Common myeloid progenitor, CD34-positive (primary cell): Measurements from ENCODE around the gene PKD2.

ENCODE experiments used
- CTCF ChIA-PET: fragments of 350-600 bp; sonication (Branson Sonifier 250); formaldehyde crosslinking; loops from one replicate; lab custom pipeline; 2021; ENCODE audit warnings: antibody characterized with exemption; lab: Charles Lee
- POLR2A ChIA-PET: fragments of 350-600 bp; sonication (Branson Sonifier 250); formaldehyde crosslinking; loops from one replicate; lab custom pipeline; 2021; ENCODE audit warnings: antibody characterized with exemption; lab: Charles Lee
- DNase-seq, 3 donors: peaks; one replicate each; pipeline versions ENCODE4 v3.0.0 to v3.0.0-alpha.2; 2013
- H3K27ac ChIP-seq, 2 experiments: 1 replicate in 1 of 2; 2 replicates in 1 of 2; pipeline ENCODE4 v1.7.0; 2013; ENCODE audit warnings: inconsistent platforms in 2 of 2, low read length in 2 of 2, mild to moderate bottlenecking in 2 of 2, low read depth in 1 of 2, moderate library complexity in 1 of 2; ENCODE audit not compliant: severe bottlenecking in 2 of 2, insufficient read depth in 1 of 2, poor library complexity in 1 of 2
- H3K27me3 ChIP-seq, 5 experiments: replicated peaks in 2 of 5; 1 replicate in 3 of 5; 2 replicates in 2 of 5; pipeline versions ENCODE4 v1.6.1 to v1.7.0; 2013; ENCODE audit warnings: low read length in 4 of 5, mild to moderate bottlenecking in 2 of 5, moderate library complexity in 2 of 5, inconsistent platforms in 1 of 5; ENCODE audit not compliant: insufficient read depth in 5 of 5, control insufficient read depth in 4 of 5
- H3K36me3 ChIP-seq, 4 experiments: 1 replicate in 2 of 4; 2 replicates in 2 of 4; pipeline versions ENCODE4 v1.6.1 to v1.7.0; 2013; ENCODE audit warnings: low read length in 3 of 4, control low read depth in 1 of 4, mild to moderate bottlenecking in 1 of 4; ENCODE audit not compliant: control insufficient read depth in 4 of 4, insufficient read depth in 4 of 4
- H3K4me1 ChIP-seq, 4 experiments: 1 replicate in 3 of 4; 2 replicates in 1 of 4; pipeline versions ENCODE4 v1.6.1 to v1.7.1; 2013; ENCODE audit warnings: low read length in 3 of 4, mild to moderate bottlenecking in 3 of 4, control low read depth in 1 of 4, inconsistent platforms in 1 of 4, moderate library complexity in 1 of 4; ENCODE audit not compliant: control insufficient read depth in 4 of 4, insufficient read depth in 4 of 4; ENCODE audit errors: control extremely low read depth in 1 of 4
- H3K4me3 ChIP-seq, 7 experiments: 1 replicate in 4 of 7; 2 replicates in 3 of 7; pipeline versions ENCODE4 v1.5.1 to v1.7.0; 2013; ENCODE audit warnings: mild to moderate bottlenecking in 7 of 7, low read length in 6 of 7, moderate library complexity in 6 of 7, inconsistent platforms in 2 of 7, low read depth in 2 of 7, control low read depth in 1 of 7; ENCODE audit not compliant: insufficient read depth in 4 of 7, control insufficient read depth in 1 of 7; ENCODE audit errors: extremely low read depth in 1 of 7
- H3K9me3 ChIP-seq, 5 experiments: 1 replicate in 4 of 5; 2 replicates in 1 of 5; pipeline versions ENCODE4 v1.6.1 to v1.7.1; 2013; ENCODE audit warnings: low read length in 4 of 5, mild to moderate bottlenecking in 2 of 5, inconsistent platforms in 1 of 5, low read depth in 1 of 5, moderate library complexity in 1 of 5; ENCODE audit not compliant: control insufficient read depth in 4 of 5, insufficient read depth in 2 of 5; ENCODE audit errors: control extremely low read depth in 1 of 5
- WGBS: methylation state at CpG from one replicate; pipeline ENCODE4 v1.1.5; 2013; ENCODE audit not compliant: insufficient coverage; 5-methylcytosine and 5-hydroxymethylcytosine counted together

PKD2 gene

DNA sequence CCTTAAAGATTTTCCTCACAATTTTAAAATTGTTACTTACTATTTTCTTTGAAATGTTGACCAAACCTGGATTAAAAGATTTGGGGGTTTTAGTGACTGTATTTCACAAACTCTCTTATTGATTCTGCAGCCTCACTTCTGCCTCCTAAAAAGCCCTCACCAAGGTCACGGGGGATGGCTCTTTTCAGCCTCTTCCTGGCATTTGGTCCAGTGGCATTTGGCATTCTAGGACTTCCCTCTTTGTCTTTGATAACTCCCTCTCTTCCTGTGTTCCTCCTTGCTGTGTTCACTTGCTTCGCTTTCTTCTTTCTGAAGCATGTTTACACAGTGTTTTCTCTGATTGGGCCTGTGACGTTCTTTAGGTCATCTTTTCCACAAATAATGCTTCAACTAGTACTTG is 21.5 kb downstream of the PKD2 start:
- peaks cover 10 to 54% (median 17%) of the 10 kb centered on the region in 4 experiments for H3K36me3 ChIP-seq
- DNase-seq = no peak
- H3K4me1 ChIP-seq = peaks cover 0 to 13% (median 6%) of the 10 kb centered on the region in 4 experiments
- H3K4me3 ChIP-seq = no peak overlapping the region
- ChIA-PET CTCF (interaction anchor here (1.6 to 3.4 kb wide), 2 partner anchors 7 to 188 kb away, joined by 4 to 10 read pairs; no protein-coding TSS in a partner anchor), POLR2A (no interaction called here)
- H3K27ac ChIP-seq = peak overlapping the region in 1 of 2 experiments; percentile 49
- 64% methylated on average over 3 of the region's 3 CpGs for WGBS
- H3K9me3 ChIP-seq = peaks cover 0 to 20% (median 12%) of the 10 kb centered on the region in 5 experiments
- no peaks in the 10 kb centered on the region for H3K27me3 ChIP-seq

DNA sequence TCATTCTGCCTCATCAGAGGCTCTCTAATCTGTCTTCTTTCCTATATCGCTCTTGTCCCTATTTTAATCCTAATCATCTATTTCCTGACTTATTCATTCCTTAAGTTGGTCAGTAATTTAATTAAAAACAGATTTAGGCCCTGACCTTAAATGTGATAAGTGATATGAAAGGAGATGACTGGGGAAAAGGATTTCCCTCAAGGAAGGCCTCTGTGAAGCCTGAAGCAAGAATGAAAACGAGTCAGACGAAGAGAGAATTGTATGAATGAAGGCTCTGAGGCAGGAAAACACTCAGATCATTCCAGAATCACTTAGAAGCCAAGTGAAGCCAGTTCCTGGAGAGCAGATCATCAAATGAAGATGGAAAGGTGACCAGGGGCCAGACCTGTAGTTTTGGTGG is 22.1 kb downstream of the PKD2 start:
- WGBS = no CpG with 5 or more reads among the region's 3 CpGs
- peak overlapping the region in 1 of 2 experiments; percentile 49 for H3K27ac ChIP-seq
- no peak overlapping the region for H3K4me3 ChIP-seq
- peaks cover 10 to 54% (median 17%) of the 10 kb centered on the region in 4 experiments for H3K36me3 ChIP-seq
- ChIA-PET CTCF (interaction anchor here (0.9 to 4.7 kb wide), 6 partner anchors 8 to 187 kb away, joined by 3 to 46 read pairs (median 5); no protein-coding TSS in a partner anchor), POLR2A (no interaction called here)
- no peak for DNase-seq
- H3K4me1 ChIP-seq = peaks cover 0 to 13% (median 6%) of the 10 kb centered on the region in 4 experiments
- H3K9me3 ChIP-seq = peaks cover 0 to 20% (median 12%) of the 10 kb centered on the region in 5 experiments
- no peaks in the 10 kb centered on the region for H3K27me3 ChIP-seq

DNA sequence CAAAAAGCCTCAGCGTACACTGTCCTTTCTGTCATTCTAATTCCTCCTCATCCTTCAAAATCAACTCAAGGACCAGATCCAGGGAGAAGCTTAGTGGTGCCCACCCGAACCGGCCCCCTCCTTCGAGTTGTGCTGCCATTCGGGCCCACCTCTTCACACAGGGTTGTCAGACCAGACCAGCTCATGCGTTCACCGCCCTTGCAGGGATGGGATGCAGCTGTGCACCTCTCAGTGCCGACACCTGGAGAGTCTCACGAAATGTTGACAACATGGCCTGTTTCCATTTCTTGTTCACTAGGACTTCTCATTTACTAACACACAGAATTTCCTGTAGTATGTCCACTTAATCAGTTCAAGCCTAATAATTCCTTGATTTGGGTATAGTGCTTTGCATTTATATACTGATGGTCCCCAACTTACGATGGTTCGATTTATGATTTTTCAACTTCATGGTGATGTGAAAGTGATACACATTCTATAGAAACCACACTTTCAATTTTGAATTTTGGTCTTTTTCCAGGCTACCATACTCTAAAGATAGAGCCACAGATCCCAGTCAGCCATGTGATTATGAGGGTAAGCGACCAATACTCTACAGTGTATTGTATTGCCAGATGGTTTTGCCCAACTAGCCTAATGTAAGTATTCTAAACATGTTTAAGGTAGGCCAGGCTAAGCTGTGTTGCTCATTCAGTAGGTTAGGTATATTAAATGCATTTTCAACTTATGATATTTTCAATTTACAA is 23.3 kb downstream of the PKD2 start:
- Histone ChIP-seq H3K9me3 (peaks cover 0 to 13% (median 9%) of the 10 kb centered on the region in 5 experiments), H3K4me1 (peaks cover 0 to 14% (median 7%) of the 10 kb centered on the region in 4 experiments), H3K36me3 (peaks cover 14 to 51% (median 24%) of the 10 kb centered on the region in 4 experiments), H3K27ac (peak overlapping the region in 1 of 2 experiments; percentile 22), H3K4me3 (no peak overlapping the region), H3K27me3 (no peaks in the 10 kb centered on the region)
- ChIA-PET CTCF (interaction anchor here (0.6 to 4.7 kb wide), 10 partner anchors 9 to 179 kb away, joined by 3 to 46 read pairs (median 3); no protein-coding TSS in a partner anchor), POLR2A (no interaction called here)
- 99% methylated on average over 9 of the region's 12 CpGs for WGBS
- no peak for DNase-seq

DNA sequence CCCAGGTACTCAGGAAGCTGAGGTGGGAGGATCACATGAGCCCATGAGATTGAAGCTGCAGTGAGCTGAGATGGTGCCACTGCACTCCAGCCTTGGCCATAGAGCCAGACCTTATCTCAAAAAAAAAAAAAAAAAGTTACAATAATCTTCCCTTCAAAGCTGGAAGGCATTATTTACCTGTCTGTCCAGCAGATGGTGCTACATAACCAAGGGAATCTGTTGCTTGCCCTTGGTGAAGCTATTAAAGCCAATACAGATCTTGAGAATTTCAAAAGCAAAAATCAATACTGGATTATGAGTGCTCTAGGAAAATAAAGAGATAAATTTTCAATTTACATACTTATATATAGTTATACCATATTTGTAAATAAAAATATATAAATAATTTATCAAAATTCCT is 25.9 kb downstream of the PKD2 start:
- DNase-seq = peak; percentile 76 to 84 (median 80)
- H3K36me3 ChIP-seq = peaks cover 19 to 57% (median 33%) of the 10 kb centered on the region in 4 experiments
- H3K4me3 ChIP-seq = no peak overlapping the region
- peaks cover 0 to 7% (median 3%) of the 10 kb centered on the region in 4 experiments for H3K4me1 ChIP-seq
- POLR2A ChIA-PET = no interaction called here
- CTCF ChIA-PET = interaction anchor here (0.7 to 4.7 kb wide), 21 partner anchors 8 to 485 kb away, joined by 3 to 46 read pairs (median 4); no protein-coding TSS in a partner anchor
- no peaks in the 10 kb centered on the region for H3K27me3 ChIP-seq
- no peak overlapping the region for H3K27ac ChIP-seq
- H3K9me3 ChIP-seq = no peaks in the 10 kb centered on the region

DNA sequence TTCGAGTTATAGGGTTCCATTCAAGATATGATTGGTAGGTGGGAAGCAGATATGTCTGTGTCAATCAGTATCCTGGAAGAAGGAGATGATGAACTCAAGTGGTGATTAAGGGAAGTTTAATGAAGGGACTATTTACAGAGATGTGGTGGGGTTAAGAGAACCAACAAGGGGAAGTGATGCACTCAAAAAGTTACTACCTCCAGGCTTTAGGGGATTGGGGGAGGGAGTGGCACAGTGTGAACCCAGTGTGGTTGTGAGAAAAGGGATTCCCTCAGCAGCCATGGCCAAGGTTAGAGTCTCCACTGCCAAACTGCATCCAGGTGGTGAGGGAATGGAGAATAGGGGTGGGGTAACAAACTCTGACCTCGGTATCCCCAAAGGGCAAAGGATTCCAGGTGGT is 27.9 kb downstream of the PKD2 start:
- no peak overlapping the region for H3K4me3 ChIP-seq
- H3K36me3 ChIP-seq = peaks cover 27 to 74% (median 48%) of the 10 kb centered on the region in 4 experiments
- no peak for DNase-seq
- ChIA-PET POLR2A (no interaction called here), CTCF (interaction anchor here (0.6 to 1.0 kb wide), 4 partner anchors 8 to 480 kb away, joined by 3 to 4 read pairs (median 4); no protein-coding TSS in a partner anchor)
- 100% methylated on average over 1 of the region's 2 CpGs for whole genome bisulfite sequencing
- H3K27ac ChIP-seq = no peak overlapping the region
- H3K27me3 ChIP-seq = no peaks in the 10 kb centered on the region
- no peaks in the 10 kb centered on the region for H3K9me3 ChIP-seq
- H3K4me1 ChIP-seq = peaks cover 0 to 3% (median 0%) of the 10 kb centered on the region in 4 experiments

DNA sequence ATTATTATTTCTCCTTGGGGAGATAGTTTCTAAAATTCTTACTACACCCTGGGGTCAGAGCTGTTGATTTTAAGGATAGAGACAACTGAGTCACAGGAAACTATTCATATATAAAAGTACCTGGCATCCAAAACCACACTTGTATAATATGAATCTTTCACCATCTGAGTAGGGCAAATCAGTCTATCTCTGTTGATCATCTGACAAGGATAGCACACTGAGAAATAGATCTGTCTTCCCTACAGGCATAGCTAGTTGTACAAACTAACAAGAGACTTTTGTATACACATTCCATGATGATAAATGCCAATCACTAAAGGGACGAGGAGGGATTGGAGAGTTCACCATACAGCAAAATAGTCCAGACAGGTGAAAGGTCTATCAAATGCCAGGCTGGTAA is 30.0 kb downstream of the PKD2 start:
- Histone ChIP-seq H3K4me3 (no peak overlapping the region), H3K9me3 (no peaks in the 10 kb centered on the region), H3K27me3 (no peaks in the 10 kb centered on the region), H3K36me3 (peaks cover 25 to 86% (median 62%) of the 10 kb centered on the region in 4 experiments), H3K4me1 (peaks cover 0 to 3% (median 0%) of the 10 kb centered on the region in 4 experiments), H3K27ac (no peak overlapping the region)
- POLR2A ChIA-PET = no interaction called here
- CTCF ChIA-PET = interaction anchor here (0.9 to 2.8 kb wide), 5 partner anchors 27 to 486 kb away, joined by 3 to 15 read pairs (median 3); partner anchors contain the start of gene PYURF
- no peak for DNase-seq
- no CpG with 5 or more reads among the region's 1 CpG for WGBS
